Cerebellar cortex (tissue), 1 donor: Measurements from ENCODE around the gene CYP2B6.
"Not testable (repeated sequence)": the region's sequence is repeated elsewhere in the genome, so short reads cannot be mapped to it uniquely, and the experiment has no call there.

Experiments used
- DNase-seq: peaks from one replicate; pipeline ENCODE4 v3.0.0-alpha.2; 2015; ENCODE audit warnings: low spot score

The CYP2B6 gene

DNA sequence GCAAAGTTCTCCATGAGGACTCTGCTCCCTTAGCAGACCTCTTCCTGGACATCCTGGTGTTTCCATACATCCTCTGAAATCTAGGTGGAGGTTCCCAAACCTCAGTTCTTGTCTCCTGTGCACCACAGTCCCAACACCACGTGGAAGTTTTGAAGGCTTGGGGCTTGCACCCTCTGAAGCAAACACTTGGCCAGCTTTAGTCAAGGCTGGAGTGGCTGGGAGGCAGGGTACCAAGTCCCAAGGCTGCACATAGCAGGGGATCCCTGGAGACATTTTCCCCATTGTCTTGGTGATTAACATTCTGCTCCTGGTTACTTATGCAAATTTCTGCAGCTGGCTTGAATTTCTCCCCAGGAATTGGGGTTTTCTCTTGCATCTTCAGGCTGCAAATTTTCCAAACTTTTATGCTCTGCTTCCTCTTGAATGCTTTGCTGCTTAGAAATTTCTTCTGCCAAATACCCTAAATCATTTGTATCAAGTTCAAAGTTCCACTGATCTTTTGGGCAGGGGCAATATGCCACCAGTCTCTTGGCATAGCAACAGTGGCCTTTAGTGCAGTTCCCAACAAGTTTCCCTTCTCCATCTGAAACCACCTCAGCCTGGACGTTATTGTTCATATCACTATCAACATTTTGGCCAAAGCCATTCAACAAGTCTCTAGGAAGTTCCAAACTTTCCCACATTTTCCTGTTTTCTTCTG, 10.2 kb upstream of the CYP2B6 start:
- not testable (repeated sequence) for DNase-seq

DNA sequence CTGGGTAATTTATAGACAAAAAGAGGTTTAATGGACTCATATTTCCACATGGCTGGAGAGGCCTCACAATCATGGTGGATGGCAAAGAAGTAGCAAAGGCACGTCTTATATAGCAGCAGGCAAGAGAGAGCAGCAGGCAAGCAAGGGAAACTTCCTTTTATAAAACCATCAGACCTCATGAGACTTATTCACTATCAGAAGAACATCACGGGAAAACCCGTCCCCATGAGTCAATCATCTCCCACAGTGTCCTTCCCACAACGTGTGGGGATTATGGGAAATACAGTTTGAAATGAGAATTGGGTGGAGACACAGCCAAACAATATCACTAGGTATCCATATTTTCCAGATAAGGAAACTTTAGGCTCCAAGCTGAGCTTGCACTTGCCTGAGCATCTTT, 9.5 kb upstream of the CYP2B6 start:
- DNase-seq: no peak

DNA sequence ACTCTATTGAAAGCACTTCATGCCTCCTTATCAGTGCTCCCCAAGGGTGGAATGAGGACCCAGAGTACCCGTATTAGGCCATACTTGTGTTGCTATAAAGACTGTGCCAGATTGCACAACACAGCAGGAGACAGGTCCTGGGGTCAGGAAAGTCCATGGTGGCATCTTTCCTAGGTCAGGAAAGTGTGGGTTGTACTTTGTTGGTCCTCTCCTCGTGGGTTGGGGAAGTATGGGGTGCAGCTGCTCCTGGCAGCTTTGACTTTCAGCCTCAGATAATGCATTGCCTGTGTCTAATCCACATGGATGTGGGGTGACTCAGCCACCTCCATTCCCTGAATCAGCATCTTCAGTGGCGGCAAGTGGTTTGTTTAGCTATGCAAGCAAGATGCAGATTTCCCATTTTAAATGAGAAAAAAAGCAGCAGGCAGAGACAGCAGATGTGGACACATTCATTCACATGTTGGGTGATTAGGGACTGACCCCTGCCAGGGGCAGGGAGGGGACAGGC, 8.4 kb upstream of the CYP2B6 start:
- DNase-seq: no peak

DNA sequence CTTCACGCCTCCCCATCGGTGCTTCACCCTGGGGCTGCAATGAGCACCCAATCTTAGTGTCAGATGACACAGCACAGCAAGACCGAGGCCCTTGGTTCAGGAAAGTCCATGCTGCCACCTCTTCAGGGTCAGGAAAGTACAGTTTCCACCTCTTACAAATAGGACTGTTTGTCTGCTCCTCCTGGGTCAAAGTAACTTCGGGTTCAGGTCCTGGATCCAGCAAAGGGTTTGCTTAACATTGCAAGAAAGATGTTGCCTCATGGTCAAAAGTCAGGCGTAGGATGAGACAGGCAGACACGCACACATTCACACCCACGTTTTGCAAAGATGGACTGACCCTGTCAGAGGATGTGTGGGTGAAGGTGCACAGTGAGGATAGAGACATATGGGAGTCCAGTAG, 1.6 kb upstream of the CYP2B6 start:
- no peak for DNase-seq

DNA sequence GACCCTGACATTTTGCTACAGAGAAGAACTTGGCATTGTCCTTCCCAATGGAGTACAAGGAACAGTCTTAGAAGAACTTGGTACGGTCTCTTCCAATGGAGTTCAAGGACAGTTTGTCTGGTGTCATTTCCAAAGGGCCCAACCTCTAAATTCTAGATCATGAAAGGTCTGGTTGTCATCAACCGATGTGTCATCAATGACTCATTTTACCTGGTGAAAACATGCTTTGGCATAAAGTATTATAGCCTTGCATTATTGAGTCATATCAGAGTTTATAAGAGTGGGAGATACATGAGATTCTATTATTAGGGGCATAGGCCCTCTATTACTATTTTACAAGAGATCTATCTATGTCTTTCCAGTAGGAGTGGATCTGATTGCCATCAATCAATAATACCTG, 4.3 kb downstream of the CYP2B6 start:
- no peak for DNase-seq

DNA sequence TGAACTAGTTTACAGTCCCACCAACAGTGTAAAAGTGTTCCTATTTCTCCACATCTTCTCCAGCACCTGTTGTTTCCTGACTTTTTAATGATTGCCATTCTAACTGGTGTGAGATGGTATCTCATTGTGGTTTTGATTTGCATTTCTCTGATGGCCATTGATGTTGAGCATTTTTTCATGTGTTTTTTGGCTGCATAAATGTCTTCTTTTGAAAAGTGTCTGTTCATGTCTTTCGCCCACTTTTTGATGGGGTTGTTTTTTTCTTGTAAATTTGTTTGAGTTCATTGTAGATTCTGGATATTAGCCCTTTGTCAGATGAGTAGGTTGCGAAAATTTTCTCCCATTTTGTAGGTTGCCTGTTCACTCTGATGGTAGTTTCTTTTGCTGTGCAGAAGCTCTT, 7.9 kb downstream of the CYP2B6 start:
- not testable (repeated sequence) for DNase-seq

DNA sequence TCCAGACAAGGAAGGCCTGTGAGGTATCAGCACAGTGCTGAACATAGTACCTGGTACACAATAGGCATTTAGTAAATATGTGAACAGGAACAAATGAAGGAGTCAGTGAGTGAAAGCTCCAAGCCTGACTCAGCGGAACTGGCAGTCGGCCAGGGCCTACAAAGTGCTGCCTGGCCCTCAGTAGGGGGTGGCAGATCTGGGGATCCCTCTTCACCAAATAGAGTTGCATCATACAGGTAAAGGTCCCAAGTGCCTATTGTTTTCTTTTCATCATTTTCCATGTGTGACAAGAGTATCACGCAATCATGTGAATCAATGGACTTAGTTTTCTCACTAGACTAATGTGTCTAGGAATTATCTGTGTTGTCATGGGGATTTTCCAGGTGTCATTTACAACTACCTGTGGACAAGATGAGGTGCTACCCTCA, 9.2 kb downstream of the CYP2B6 start:
- no peak for DNase-seq

DNA sequence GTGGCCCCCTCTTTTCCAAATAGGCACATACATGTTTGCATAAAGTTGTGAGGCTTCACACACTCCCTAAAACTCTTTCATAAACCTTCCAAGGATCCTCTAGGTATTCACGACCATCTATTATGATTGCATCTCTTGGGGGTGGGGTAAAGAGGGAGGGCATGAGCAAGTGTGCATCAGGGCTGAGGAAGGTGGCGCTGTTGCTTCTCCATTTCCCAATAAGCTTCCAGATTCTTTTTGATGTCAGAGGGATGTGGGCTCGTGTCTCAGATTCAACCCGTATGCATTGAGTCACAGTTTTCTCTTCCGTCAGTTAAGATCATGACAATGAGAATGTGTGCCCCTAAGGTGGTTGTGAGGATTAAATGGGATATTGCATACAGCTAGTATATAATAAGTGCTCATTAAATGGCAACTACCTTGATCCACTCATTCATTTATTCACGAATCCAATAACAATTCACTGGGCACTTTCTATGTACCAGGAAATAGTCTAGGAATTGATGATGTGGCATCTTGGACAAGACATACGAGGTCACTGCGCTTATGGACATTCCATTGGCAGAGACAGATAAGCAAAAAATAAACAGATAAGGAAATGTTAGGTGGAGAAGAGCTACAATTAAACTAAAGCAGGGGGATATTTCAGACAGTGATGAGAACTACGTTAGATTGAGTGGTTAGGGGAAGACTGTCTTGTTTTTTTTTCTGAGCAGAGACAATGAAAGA, 10.3 kb downstream of the CYP2B6 start:
- no peak for DNase-seq

DNA sequence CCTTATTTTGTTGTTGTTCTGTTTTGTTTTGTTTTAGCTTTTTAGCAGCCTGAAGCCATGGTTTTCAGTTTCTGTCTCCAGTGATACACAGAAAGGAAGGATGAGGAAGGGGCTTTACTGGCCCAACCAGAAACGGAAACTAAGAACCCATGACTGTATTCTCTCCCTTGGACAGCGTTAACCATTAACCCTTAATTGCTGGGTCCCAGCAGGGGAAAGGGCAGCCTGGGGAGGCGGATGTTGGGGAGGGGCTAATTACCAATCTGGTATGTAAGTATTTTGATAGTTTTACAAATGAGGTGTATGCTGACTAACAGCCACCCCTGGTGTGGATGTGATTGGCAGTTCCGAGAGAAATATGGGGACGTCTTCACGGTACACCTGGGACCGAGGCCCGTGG, 12.6 kb downstream of the CYP2B6 start:
- not testable (repeated sequence) for DNase-seq

DNA sequence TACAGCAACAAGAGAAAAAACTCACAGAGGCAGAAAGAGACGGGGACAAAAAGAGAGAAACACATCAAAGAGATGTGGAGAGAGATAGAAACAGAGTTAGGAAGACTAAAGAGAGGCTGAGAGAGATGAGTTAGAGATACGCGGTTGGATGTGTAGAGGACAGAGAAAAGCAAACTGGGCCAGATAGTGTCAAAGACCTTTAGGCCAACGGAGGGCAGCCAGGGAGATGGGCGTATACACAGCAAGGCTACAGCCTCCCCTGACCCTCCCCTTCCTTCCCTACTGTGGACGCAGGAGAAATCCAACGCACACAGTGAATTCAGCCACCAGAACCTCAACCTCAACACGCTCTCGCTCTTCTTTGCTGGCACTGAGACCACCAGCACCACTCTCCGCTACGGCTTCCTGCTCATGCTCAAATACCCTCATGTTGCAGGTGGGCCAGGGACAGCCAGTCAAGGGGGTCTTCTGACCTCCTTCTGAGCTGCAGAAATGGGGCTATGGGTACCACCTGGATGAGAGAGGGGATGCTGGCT, 18.7 kb downstream of the CYP2B6 start:
- no peak for DNase-seq

DNA sequence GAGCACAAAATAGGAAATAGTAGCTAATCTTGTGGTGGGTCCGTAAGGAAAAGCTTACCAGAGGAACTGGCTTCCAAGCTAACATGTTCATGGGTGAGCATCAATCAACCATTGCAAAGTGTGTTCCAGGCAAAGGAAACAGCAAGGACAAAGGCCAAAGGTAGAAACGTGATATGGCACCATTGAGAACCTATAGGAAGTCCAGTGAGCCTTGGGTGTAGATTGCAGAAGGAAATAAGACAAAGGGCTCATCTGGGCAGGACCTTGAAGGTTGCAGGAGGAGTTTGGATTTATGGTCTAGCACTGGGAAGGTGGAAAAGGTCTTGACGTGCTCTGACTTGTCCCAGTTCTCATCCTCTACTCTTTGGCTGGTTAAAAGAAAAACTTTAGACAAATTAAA, 22.3 kb downstream of the CYP2B6 start:
- no peak for DNase-seq

DNA sequence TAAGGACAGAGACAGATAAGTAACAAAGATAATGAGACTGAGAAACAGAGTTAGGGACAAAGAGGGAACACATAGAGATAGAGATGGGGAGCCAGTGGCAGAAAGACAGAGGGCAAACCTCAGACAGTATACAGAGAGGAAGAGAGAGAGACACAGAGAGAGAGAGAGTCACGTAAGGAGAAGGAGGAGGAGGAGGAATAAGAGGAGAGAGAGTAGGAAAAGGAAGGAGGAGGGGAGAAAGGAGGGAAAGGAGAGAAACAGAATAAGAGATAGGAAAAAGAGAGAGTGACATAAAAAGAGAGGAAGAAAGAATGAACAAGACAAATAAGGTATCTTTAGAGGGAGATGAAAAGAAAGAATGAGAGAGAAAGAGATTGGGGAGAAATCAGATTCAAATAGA, 23.6 kb downstream of the CYP2B6 start:
- no peak for DNase-seq

DNA sequence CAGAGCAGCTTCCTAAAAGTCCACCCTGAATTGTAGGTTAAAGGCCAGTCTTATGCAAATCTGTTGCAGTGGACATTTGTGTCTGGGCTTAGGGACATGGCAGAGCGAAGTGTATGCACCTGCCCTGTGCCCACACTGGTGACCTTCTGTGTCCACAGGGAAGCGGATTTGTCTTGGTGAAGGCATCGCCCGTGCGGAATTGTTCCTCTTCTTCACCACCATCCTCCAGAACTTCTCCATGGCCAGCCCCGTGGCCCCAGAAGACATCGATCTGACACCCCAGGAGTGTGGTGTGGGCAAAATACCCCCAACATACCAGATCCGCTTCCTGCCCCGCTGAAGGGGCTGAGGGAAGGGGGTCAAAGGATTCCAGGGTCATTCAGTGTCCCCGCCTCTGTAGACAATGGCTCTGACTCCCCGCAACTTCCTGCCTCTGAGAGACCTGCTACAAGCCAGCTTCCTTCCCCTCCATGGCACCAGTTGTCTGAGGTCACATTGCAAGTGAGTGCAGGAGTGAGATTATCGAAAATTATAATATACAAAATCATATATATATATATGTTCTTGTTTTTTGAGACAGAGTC, 25.5 kb downstream of the CYP2B6 start:
- DNase-seq: no peak

DNA sequence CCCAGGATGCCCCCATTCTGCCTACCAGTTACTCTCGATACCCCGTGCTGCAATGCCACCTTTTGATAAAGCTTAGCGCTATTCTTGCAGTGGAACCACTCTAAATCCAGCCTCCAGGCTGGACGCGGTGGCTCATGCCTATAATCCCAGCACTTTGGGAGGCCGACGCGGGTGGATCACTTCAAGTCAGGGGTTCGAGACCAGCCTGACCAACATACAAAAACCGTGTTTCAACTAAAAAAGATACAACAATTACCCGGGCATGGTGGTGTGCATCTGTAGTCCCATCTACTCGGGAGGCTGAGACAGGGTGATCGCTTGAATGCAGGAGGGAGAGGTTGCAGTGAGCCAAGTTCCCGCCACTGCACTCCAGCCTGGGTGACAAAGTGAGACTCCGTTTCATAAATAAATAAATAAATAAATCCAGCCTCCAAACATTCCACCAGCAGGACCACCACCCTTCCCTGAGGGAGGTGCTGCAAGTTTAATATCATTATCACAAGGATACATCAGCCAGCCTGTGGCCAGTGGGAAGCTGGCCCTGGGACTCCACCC, 27.7 kb downstream of the CYP2B6 start:
- DNase-seq: no peak

DNA sequence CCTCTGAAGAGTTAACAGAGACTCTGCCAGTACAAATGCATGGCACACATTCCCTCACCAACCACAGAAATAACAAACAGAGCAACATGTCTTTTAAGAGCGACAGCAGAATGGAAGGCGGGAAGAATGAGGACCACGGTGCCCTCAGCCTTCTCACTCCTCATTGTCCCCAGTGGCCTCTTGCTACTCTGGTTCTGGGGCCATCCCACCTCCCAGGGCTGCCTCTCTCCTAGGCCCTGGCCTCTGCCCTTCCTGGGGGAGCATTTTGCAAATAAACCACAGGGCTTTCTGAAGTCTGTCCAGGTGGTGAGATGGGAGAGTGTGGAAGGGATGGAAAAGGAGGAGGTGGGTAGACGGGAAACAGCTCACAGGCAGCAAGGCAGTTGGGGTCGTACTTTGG, 28.3 kb downstream of the CYP2B6 start:
- no peak for DNase-seq

DNA sequence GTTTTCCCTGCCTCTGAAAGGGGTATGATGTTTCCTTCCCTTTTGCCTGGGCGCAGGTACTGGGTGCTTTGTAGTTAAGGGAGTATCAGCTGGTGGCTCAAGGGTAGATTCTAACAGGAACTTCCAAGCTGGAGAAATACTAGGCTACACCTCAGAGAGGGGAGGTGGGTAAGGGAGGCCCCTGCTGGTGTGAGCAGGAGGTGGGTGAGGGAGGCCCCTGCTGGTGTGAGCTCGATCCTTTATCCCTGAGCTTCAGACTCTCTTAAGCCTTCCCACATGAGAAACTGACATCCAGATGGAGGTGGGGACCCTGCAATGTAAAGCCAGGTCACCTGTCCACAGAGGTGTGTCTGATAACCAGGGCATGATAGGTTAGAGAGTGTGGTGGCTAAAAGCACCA, 32.1 kb downstream of the CYP2B6 start:
- peak; percentile 0 for DNase-seq

DNA sequence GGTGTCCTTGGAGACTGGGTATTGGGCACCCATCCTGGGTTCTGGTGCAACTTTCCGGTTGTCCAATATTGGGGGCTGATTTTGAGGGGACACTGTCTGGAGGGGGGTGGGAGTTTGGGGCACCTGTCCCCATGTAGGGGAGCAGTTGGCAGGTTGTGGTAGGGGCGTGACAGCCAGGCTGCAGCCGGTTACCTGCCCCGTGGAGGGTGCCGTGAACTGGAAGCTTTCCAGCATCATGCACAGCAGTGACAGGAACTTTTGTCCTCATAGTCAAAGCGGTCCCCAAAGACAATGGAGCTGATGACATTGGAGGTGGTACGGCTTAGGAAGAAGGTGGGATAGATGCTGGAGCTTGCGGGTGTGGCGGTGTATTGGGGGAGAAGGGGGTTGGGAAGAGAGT, 34.3 kb downstream of the CYP2B6 start:
- DNase-seq: no peak

DNA sequence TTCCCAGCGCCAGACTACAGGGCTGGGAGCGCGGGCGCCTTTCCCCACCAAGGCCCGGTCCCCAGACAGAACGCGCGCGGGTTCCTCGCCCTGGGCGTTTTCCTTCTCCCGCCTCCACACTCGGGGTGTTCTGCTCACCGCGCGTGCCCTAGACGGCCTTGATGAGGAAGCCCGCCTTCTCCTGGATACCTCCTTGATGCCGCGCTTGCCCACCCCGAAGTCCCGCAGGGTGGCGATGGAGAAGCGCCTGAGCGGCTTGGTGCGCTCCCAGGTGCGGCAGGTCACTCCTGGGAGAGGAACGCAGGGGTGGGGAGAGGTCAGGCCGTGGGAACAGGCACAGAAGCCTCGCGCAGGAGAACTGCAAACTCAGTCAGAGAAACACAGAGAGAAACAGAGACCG, 34.8 kb downstream of the CYP2B6 start:
- no peak for DNase-seq

DNA sequence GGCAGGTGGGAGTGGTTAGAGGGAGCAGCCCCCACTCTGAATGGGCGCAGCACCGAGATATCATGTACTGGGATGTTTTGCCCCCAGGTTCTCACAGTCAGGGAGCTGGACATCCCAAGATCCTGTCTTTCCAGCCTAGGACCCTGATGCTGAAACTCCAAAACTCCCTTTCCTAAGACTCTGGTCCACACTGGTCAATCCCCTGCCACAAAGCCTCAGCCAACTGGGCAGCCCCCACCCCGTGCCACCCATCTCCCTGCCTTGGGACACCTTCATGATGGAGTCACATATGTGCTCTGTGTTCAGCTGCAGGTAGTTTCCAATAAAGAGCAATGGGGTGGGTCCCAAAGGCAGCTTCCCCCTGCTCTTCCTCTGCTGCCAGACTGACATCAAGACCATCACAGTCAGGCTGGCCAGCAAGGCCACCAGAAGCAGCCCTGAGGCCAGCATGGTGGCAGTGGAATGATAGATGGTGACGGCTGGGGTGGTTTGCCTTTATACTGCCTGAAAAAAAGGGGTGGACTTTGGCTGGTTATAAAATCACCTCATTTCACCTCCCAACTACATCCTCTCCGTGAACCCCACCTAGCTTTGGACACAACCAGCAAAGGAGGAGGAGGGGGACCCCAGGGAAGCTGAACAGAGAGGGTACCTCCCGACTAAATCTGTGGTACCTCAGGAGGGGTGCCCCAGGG, 36.3 kb downstream of the CYP2B6 start:
- no peak for DNase-seq

DNA sequence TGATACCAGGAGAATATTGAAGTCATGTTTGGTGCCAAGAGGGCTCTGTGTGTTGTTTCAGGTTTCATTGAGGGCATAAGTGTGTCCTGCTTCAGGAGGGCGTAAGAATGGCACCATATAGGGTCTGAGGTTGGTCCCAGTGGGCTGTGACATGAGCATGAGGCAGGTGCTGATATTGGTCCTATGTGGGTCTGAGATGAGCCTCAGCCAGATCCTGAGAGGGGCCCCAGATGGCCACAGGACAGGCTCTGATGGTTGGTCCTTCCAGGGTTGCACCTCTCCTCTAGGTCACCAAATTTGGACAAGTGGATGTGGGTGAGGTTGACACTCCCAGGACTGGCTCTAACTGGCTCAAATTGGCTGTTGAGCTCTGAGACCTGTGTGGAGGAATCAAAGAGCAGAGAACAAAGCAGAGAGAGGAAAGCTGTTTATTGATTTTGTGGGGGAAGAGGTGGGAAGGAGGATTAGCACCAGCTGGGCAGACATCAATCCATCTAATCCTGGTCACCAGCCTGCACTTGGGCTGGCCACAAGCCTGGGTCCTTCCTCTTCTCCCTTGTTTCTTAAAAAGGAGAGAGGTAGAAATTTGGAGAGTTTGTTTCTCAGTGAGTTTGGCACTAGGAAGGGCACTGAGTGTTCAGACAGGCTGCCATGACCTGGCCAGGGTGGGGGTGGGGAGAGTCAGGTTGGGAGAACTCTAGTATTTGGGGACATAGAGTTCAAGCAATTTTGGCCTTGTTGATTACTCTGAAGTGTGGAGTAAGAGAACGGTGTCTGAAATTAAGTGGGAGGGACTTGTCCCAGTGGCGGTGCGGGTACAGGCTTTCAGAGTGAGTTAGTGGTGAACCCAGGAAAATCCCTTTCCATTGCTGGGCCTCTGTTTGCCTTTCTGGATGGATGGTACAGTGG, 38.7 kb downstream of the CYP2B6 start:
- no peak for DNase-seq

DNA sequence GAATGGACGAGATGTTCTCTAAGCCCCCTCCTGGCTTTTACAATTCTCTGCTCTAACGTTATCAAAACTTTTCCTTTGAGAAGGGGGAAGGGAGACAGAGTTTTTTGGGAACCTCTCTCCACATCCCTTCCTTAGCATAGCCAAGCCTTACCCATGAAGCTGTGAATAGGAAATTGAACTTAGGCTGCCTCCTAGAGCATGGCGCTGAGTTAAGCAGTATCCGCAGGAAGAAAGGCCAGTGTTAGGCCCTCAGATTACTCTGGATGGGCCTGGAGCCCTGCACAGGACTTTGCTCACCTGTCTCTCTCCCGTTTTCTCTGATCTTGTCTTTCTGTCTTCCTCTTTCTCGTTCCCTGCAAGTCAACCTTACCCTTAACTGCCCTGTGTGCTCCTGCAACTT, 39.6 kb downstream of the CYP2B6 start:
- no peak for DNase-seq
